HS-27A (cell line): Measurements from ENCODE around the gene HNRNPH3.

ENCODE experiments used
- DNase-seq: peaks from one replicate; pipeline ENCODE4 v3.0.0-alpha.2; 2012; ENCODE audit warnings: low read depth, missing footprints

Gene HNRNPH3

DNA sequence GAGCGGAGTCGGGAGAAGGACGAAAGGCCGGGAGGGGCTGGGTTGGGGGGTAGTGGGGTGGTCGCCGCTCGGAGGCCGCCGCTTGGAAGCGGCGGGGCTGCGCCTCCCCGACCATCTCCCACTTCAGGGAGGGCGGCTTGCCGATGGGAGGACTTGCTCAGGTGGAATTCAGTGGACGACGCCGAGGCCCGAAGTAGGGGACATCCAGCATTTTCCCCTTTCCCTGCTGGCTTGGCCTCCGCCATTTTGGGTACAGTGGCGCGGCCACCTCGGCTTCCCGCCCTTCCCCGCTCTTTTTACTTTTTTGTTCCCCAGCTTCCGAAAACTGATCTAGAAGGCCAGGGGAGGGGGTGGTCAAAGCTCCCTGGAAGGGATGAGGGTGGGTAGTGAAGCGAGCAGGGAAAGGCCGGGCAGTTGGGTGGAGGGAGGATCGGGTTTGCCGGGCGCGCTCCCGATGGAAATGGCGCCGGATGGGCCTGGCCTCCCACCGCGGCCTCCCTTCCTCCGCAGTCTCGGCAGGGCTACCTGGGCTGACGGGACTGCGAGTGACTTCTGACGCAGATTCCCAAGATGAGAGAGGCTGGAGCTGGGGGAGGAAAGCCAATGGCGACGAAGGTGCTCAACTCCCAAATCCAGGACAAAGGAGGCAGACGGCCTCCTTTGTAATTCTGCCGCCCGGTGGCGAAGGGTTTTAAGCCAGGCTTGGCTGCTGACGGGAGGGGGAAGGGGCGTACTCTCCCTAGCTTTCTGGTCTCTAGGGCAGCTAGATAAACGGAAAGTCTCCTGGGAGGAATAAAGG lies 594 bp downstream of the HNRNPH3 start, which contains the start of gene PBLD:
Gene PBLD, minus strand, starts transcription at position 670 of the 799 bp plus-strand sequence. CDS start 26,084 bp downstream, outside the sequence.
- peak; percentile 55 for DNase-seq

DNA sequence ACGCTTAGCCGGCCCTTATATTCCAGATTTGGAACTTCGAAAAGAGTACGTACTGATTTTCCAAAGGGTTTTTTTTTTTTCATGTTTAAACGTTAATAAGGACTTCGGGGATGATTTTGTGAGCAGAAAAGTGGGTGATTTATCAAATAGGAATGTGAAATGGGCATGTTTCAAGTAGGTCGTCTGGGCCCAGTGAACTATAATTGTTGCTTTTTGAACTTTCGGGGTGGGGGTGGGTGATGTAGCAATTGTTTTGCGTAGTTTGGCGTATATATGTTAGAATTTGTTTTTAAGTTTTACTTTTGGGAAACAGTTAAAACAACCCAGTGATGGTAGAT lies 1.2 kb downstream of the HNRNPH3 start:
- no peak for DNase-seq

GRCh38 chr10:68333440-68334431 lies 1.9 kb downstream of the HNRNPH3 start:
- no peak for DNase-seq

DNA sequence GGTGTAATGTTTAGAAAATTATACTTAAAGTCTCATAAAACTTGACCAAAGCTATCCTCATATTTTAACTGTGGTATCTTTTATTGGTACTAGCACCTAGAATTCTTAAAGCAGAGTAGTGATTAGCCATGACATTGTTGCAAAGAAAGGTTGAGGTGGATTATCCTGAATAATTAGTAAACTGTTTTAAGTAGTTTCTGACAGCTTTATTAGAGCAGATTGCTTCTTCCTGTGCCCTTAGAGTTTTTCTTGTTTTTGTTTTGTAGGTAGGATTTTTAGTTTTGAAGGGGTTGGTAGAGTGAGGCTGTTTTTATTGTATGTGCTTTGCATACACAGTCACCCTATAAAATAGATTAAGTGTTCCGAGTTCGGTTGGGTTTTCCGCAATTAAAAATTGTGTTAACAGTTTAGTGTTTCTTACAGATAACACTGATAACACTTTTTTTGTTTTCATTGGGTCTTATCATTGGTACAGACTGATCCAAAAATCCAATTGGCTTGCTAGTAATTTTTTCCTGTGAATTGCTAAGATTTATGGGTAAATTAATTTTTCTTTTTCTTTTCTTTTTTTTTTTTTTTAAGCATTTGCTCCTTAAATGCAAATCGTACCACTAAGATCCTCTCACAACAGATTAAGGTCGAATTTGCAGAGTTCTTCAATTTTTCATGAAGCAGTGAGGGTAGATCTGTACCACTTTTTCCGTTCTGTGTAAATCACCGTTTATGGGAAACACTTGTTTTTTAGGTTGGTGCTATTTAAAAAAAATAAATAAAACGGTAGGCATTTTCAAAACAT lies 3.0 kb downstream of the HNRNPH3 start:
- no peak for DNase-seq

DNA sequence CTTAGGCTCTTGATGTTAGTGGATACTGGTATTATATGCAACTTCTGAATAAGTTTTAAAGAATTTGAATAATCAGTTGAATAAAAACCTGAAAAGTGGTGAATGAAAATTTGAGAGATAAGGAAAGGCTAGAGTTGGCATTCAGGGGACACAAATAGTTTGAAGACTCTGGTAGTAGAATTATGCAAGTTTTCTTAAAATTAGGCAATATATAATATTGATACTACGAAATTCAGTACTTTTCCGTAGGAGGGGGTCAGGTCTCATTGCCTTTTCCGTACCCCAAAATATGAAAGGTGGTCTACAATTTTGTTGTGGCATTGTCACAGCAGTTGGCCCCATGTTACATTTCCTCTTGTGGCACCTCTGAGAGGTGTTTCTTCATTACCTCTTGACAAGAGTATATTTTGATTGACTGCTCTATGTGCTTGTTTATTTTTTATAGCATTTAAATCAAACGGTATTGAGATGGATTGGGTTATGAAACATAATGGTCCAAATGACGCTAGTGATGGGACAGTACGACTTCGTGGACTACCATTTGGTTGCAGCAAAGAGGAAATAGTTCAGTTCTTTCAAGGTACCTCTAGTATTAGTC lies 5.0 kb downstream of the HNRNPH3 start:
- no peak for DNase-seq

- DNase-seq, result no peak
These were observed 8.7 kb downstream of the HNRNPH3 start for GRCh38 chr10:68340358-68341080.

- DNase-seq, result no peak
These were observed 11.1 kb downstream of the HNRNPH3 start for GRCh38 chr10:68342909-68343516.

DNA sequence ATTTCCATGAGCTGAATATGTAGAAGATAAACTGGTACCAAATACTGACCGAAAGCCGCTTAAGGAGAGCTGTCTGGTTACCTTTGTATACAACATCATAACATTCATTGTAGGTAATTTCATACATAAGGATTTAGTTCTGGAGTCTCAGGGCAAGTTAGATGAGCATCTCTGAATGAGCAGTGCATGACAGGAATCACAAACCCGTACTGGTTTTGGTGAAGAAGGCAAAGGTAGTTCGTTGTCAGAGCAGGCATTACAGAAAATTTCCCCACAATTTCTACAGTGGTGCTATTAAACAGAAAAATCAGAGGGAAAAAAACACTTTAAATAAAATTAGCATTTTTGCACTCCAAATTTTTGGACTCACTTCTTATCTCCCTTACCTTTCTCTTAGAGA lies 13.8 kb downstream of the HNRNPH3 start:
- no peak for DNase-seq

- DNase-seq, result no peak
These were observed 14.9 kb downstream of the HNRNPH3 start for GRCh38 chr10:68346774-68347173.

- DNase-seq, result no peak
These were observed 16.4 kb downstream of the HNRNPH3 start for GRCh38 chr10:68348265-68348741.

DNA sequence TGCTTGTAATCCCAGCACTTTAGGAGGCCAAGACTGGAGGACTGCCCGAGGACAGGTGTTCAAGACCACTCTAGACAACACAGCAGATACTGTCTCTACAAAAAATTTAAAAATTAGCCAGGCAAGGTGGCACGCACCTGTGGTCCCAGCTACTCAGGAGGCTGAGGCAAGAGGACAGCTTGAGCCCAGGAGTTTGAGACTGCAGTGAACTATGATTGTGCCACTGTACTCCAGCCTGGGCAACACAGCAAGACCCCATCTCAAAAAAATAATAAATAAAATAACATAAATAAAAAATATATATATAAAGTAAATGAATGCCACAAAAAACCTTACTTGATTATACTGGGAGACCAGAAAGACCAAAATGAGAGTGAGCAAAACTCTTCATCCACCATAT lies 21.7 kb downstream of the HNRNPH3 start:
- no peak for DNase-seq

DNA sequence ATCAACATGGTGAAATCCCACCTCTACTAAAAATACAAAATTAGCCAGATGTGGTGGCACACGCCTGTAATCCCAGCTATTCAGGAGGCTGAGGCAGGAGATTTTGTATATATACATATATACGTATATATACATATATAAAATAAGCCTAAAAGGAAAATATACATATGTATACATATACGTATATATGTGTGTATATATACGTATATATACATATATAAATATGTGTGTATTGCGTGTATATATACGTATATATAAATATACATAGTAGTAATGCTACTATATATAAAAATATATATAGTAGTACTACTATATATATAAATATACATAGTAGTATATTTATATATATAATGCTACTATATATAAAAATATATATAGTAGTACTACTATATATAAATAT lies 27.3 kb downstream of the HNRNPH3 start:
- no peak for DNase-seq

DNA sequence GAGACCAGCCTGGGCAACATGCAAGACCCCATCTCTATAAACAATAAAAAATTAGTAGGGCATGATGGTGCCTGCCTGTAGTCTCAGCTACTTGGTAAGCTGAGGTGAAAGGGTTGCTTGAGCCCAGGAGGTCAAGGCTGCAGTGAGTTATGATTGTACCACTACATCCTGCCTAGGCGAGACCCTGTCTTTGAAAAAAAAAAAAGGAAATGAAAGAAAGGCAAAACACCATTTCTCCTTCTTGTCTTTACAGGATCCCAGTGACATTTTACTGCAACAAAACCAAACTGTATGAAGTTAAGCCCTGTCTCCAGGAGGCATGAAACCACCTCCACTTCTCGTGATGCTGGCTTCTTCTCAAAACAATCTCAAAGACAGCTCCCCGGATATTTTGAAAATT lies 30.7 kb downstream of the HNRNPH3 start:
- DNase-seq, result no peak

DNA sequence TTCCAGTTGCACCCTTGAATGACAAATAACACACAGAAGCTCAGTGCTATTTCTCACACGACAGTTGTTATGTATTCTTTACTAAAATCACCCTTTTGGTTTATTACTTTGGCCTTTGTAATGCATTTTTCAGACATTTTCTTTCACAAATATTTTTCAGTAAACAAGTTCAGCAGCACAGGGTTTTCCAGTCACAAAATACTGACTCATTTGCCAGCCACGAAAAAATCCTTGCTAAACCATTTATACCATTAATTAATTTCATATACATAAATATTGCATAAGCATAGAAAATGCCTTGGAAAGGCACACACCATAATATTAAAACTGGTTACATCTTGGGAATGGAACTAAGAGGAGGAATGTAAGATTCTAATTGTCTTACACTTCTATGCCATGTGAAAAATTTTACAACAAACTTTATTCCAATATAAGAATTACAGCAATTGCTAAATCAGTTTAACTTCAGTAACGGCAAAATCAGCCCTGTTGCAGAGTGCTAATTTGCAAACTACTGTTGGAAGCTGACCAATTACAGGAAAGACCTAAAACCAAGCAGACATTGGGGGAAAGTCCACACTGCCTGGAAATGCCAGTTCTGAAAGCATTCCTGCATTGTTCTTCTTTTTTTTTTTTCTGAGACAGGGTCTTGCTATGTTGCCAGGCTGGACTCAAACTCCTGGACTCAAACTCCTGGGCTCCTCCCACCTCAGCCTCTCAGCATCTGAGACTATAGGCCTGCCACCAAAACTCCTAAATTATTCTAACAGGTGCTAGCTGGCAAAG lies 32.4 kb downstream of the HNRNPH3 start:
- DNase-seq, result no peak

DNA sequence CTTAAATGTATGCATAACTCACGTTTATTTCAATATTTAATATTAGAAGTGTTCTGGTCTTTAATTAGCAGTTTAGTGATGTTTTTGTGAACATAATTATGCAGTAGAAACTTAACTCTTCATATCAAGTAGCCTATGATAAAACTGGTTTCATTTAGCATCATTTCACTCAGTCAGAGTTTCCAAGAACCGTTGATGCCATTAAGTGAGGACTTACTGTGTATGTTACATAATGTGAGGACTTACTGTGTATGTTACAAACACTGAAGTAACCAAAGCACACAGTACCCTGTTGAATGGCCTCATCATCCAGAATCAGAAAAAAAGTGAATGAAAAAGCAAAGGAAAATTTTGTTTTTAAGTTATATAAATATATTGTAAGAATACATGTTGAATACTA lies 33.7 kb downstream of the HNRNPH3 start:
- DNase-seq, result no peak

DNA sequence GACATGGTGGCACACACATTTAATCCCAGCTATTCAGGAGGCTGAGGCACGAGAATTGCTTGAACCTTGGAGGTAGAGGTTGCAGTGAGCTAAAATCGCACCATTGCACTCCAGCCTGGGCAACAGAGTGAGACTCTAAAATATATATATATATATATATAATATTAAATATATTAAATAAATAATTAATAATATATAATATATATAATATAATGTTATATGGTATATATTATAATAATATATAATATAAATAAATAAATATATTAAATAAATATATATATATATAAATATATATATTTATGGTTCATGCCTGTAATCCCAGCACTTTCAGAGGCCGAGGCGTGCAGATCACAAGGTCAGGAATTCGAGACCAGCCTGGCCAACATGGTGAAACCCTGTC lies 34.7 kb downstream of the HNRNPH3 start:
- no peak for DNase-seq

DNA sequence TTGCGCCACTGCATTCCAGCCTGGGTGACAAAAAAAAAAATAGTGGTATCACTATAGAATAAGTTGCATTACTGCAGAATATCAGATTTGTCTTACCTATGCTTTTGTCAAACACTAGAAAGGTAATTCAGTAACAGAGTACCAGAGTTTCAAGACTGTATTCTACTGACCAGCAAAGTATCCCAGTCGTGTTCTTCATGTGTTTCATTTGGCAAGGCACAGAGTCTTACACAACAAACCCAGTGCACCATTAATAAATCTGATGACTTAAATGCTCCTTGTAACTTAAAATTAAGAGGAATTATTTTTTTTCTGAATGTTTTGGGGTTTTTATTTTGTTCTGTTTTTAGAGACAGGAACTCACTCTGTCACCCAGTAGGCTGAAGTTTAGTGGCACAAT lies 35.3 kb downstream of the HNRNPH3 start:
- no peak for DNase-seq

- no peak for DNase-seq
These were observed 39.7 kb downstream of the HNRNPH3 start for GRCh38 chr10:68371604-68372003.

DNA sequence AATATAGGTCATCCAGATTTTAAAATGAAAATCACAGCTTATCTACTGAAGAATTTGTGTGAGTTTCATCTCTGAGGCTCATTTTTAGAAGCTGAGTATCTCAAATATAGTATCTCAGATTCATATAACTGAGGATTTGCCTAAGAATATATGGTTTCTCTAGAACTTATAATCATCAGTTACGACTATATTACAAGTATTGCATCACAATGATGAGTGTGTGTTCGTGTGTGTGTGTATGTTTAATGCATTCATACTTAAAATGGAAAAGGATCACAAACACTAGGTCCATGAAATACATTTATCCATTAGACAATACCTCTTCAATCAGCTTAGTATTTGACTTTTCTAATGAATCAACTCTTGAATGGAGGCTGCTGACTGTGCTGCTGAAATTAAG lies 53.9 kb downstream of the HNRNPH3 start:
- no peak for DNase-seq
